Vagina (tissue), 2 donors: ENCODE measurements around the gene SEPTIN2.
"Not testable (repeated sequence)": the region's sequence is repeated elsewhere in the genome, so short reads cannot be mapped to it uniquely, and the experiment has no call there.

ENCODE experiments used
- CTCF ChIP-seq, 3 experiments: fragments of 450-650 bp in 2 of 3; fragments of 200-600 bp in 1 of 3; sonication (generic) in 1 of 3; IDR thresholded peaks; one replicate each; pipeline ENCODE4 v1.5.1; 2017 to 2019; ENCODE audit warnings: antibody characterized with exemption in 3 of 3, mild to moderate bottlenecking in 2 of 3, moderate library complexity in 2 of 3
- POLR2A ChIP-seq, 2 donors: fragments of 450-650 bp; IDR thresholded peaks; one replicate each; pipeline ENCODE4 v1.6.1; 2017; ENCODE audit warnings: antibody characterized with exemption in 2 of 2, mild to moderate bottlenecking in 2 of 2, moderate library complexity in 2 of 2
- POLR2AphosphoS5 ChIP-seq, 2 donors: sonication (generic); formaldehyde crosslinking; IDR thresholded peaks; one replicate each; pipeline ENCODE4 v1.9.0; 2017; ENCODE audit warnings: antibody characterized with exemption in 2 of 2, mild to moderate bottlenecking in 2 of 2, low read depth in 1 of 2; ENCODE audit not compliant: insufficient read depth in 1 of 2

GRCh38 chr2:241318830-241319229, 3.1 kb downstream of the SEPTIN2 start:
- TF ChIP-seq CTCF (IDR thresholded peaks at IDR 0.05); POLR2A (IDR thresholded peaks at IDR 0.05); POLR2AphosphoS5 (IDR thresholded peaks at IDR 0.05; ENCODE audit: insufficient read depth in 1 of 2, low read depth in 1 of 2): not testable (repeated sequence)
